GM19468 (cell line): ENCODE measurements around the gene FXR1.
"Not testable (repeated sequence)": the region's sequence is repeated elsewhere in the genome, so short reads cannot be mapped to it uniquely, and the experiment has no call there.

Experiments
- ATAC-seq: cut with Tn5 transposase; IDR thresholded peaks from one replicate; pipeline ENCODE4 v1.9.1; 2021; ENCODE audit warnings: mild to moderate bottlenecking, moderate library complexity, moderate number of reproducible peaks; ENCODE audit not compliant: unreplicated experiment; ENCODE audit errors: extremely low read depth

FXR1 gene

GRCh38 chr3:181002331-181002730, 89.9 kb downstream of the FXR1 start:
- not testable (repeated sequence) for ATAC-seq

DNA sequence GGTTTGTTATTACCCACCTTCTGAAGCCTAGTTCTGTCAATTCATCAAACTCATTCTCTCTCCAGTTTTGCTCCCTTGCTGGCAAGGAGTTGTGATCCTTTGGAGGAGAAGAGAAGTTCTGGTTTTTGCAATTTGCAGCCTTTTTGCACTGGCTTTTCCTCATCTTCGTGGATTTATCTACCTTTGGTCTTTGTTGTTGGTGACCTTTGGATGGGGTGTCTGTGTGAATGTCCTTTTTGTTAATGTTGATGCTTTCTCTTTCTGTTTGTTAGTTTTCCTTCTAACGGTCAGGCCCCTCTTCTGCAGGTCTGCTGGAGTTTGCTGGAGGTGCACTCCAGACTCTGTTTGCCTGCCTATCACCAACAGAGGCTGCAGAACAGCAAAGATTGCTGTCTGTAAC, 91.0 kb downstream of the FXR1 start:
- ATAC-seq = not testable (repeated sequence)

DNA sequence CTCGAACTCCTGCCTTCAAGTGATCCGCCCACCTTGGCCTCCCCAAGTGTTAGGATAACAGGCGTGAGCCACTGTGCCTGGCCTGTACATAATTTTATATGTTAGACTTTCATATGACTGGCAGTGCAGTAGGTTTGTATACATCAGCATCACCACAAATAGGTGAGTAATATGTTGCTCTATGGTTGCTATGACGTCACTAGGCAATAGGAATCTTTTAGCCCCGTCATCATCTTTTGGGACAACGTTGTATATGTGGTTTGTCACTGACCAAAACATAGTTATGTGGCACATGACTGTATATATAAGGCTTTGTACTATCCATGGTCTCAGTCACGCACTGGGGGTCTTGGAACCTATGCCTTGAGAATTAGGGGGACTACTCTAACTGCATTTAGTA, 94.1 kb downstream of the FXR1 start:
- no peak for ATAC-seq

DNA sequence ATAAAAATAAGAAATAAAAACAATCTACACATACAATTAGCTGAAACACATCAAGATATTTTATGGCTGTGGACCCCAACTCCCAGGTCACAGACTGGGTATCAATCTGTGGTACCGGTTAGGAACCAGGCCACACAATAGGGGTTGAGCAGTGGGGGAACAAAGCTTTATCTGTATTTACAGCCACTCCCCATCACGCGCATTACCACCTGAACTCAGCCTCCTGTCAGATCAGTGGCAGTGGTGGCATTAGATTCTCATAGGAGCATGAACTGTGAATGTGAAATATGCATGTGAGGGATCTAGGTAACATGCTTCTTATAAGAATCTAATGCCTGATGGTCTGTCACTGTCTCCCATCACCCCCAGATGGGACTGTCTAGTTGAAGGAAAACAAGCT, 94.8 kb downstream of the FXR1 start:
- no peak for ATAC-seq

- ATAC-seq = no peak
Observed at GRCh38 chr3:181008796-181009195, 96.3 kb downstream of the FXR1 start.

- ATAC-seq = no peak
Observed at GRCh38 chr3:181009225-181009624, 96.8 kb downstream of the FXR1 start.

GRCh38 chr3:181017690-181018089, 105.2 kb downstream of the FXR1 start:
- ATAC-seq = no peak

DNA sequence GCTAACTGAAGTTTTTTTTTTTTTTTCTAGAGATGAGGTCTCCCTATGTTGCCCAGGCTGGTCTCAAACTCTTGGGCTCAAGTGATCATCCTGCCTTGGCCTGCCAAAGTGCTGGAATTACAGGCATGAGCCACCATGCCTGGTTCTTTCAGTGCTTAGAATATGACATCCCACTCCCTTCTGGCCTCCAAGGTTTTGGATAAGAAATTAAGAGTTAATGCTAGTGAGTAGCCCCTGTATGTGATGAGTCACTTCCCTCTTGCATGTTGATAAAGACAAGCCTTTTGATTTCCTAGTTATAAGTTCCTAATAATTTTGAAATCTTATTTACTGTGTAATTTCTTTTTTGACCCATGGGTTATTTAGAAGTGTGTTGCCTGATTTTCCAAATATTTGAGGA, 112.7 kb downstream of the FXR1 start:
- ATAC-seq = no peak

- ATAC-seq = no peak
Observed at GRCh38 chr3:181030948-181031347, 118.5 kb downstream of the FXR1 start.
